Progenitor cell of endocrine pancreas (in vitro differentiated cells): ENCODE results near the gene SELENOH. TPM values are rescaled to one million over a fixed set of nuclear protein-coding genes. Genes with fewer than 3 reads are reported as not detected.

Source experiments
- DNase-seq: peaks from one replicate; pipeline ENCODE4 v3.0.0; 2021; ENCODE audit warnings: low spot score; ENCODE audit not compliant: unreplicated experiment
- H3K27ac Mint-ChIP-seq: 2 replicates; pipeline ENCODE4 v1.8.0; 2021; ENCODE audit warnings: mild to moderate bottlenecking, moderate library complexity, mixed read lengths
- H3K27me3 Mint-ChIP-seq: 2 replicates; pipeline ENCODE4 v1.8.0; 2021; ENCODE audit warnings: mixed read lengths
- H3K36me3 Mint-ChIP-seq: 2 replicates; pipeline ENCODE4 v1.8.0; 2022; ENCODE audit warnings: mixed read lengths; ENCODE audit not compliant: insufficient read depth
- H3K4me1 Mint-ChIP-seq: 2 replicates; pipeline ENCODE4 v1.8.0; 2021; ENCODE audit warnings: low read depth, mixed read lengths
- H3K4me3 Mint-ChIP-seq: 2 replicates; pipeline ENCODE4 v1.8.0; 2021; ENCODE audit warnings: low read depth, mild to moderate bottlenecking, moderate library complexity, mixed read lengths
- H3K9me3 Mint-ChIP-seq: 2 replicates; pipeline ENCODE4 v1.8.0; 2021; ENCODE audit warnings: low read depth, mixed read lengths
- CTCF ChIP-seq: fragments of 200-600 bp; sonication (generic); IDR thresholded peaks from one replicate; pipeline ENCODE4 v1.5.0; 2021; ENCODE audit warnings: antibody characterized with exemption, mild to moderate bottlenecking; ENCODE audit not compliant: unreplicated experiment
- total RNA-seq: library from RNA; stranded (reverse); gene quantifications from 2 replicates; pipeline ENCODE4 v1.2.1, GENCODE V29; 2021

SELENOH gene
- total RNA-seq, 1 donor from 2014 or later, result 206 TPM

GRCh38 chr11:57776031-57776521 is 34.8 kb downstream of the SELENOH start:
- Mint-ChIP-seq H3K4me3 (peak overlapping the region; percentile 56), H3K4me1 (peaks cover 81% of the 10 kb centered on the region), H3K27ac (peak overlapping the region; percentile 98)

GRCh38 chr11:57776577-57777210 is 35.4 kb downstream of the SELENOH start:
- H3K27ac Mint-ChIP-seq, result peak overlapping the region; percentile 98
- no peaks in the 10 kb centered on the region for H3K27me3 Mint-ChIP-seq
- H3K9me3 Mint-ChIP-seq, result no peaks in the 10 kb centered on the region
- TF ChIP-seq CTCF, result no peak
- peaks cover 85% of the 10 kb centered on the region for H3K4me1 Mint-ChIP-seq
- peak overlapping the region; percentile 56 for H3K4me3 Mint-ChIP-seq
- peaks cover 13% of the 10 kb centered on the region for H3K36me3 Mint-ChIP-seq
- no peak for DNase-seq

More at GRCh38 chr11:57776031-57776521, 34.8 kb downstream of the SELENOH start:
- Mint-ChIP-seq H3K36me3 (peaks cover 13% of the 10 kb centered on the region), H3K9me3 (no peaks in the 10 kb centered on the region), H3K27me3 (no peaks in the 10 kb centered on the region)
- no peak for DNase-seq
- no peak for TF ChIP-seq CTCF

- H3K27ac Mint-ChIP-seq, result peak overlapping the region; percentile 98
- H3K4me3 Mint-ChIP-seq, result peak overlapping the region; percentile 64
- peaks cover 87% of the 10 kb centered on the region for H3K4me1 Mint-ChIP-seq
- no peaks in the 10 kb centered on the region for H3K9me3 Mint-ChIP-seq
- DNase-seq, result no peak
- H3K27me3 Mint-ChIP-seq, result no peaks in the 10 kb centered on the region
- H3K36me3 Mint-ChIP-seq, result peaks cover 14% of the 10 kb centered on the region
- no peak for TF ChIP-seq CTCF
Measured at GRCh38 chr11:57777969-57778317, 36.7 kb downstream of the SELENOH start.

- H3K36me3 Mint-ChIP-seq, result peaks cover 16% of the 10 kb centered on the region
- peak overlapping the region; percentile 98 for H3K27ac Mint-ChIP-seq
- peaks cover 87% of the 10 kb centered on the region for H3K4me1 Mint-ChIP-seq
- H3K9me3 Mint-ChIP-seq, result no peaks in the 10 kb centered on the region
- no peaks in the 10 kb centered on the region for H3K27me3 Mint-ChIP-seq
- H3K4me3 Mint-ChIP-seq, result peak overlapping the region; percentile 64
- DNase-seq, result peak; percentile 69
- no peak for TF ChIP-seq CTCF
Measured at GRCh38 chr11:57778318-57779037, 37.2 kb downstream of the SELENOH start.

- peak overlapping the region; percentile 98 for H3K27ac Mint-ChIP-seq
- H3K4me1 Mint-ChIP-seq, result peaks cover 82% of the 10 kb centered on the region
- H3K36me3 Mint-ChIP-seq, result peaks cover 14% of the 10 kb centered on the region
- no peaks in the 10 kb centered on the region for H3K9me3 Mint-ChIP-seq
- H3K4me3 Mint-ChIP-seq, result peak overlapping the region; percentile 64
- no peaks in the 10 kb centered on the region for H3K27me3 Mint-ChIP-seq
- no peak for TF ChIP-seq CTCF
- no peak for DNase-seq
Measured at GRCh38 chr11:57779276-57779675, 38.0 kb downstream of the SELENOH start.
